Measurements from ENCODE around the gene ARHGAP36. TPM values are rescaled to one million over a fixed set of nuclear protein-coding genes. Genes with fewer than 3 reads are reported as not detected.

Gene ARHGAP36
- total RNA-seq, 1 donor from 2014 or later: not detected

DNA sequence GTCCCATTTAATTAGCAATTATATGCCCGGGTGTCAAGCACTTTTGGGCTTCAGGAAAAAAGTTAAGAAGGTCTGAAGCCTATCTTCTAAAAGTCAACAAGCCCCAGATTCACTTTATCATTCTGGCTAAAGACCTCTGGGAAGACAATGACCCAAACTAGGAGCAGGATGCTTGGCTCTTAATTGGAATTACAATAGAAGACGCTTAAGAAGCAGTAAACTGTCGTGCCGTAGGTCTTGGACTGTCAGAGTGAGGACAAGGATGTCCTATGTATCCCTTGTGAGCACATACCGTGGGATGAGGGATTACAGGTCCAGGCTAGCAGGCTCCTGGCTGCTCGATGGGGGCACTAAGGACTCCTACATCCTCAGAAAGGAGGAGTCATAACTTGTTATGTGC lies 3.2 kb upstream of the ARHGAP36 start:
- TF ChIP-seq, protein P1, sequence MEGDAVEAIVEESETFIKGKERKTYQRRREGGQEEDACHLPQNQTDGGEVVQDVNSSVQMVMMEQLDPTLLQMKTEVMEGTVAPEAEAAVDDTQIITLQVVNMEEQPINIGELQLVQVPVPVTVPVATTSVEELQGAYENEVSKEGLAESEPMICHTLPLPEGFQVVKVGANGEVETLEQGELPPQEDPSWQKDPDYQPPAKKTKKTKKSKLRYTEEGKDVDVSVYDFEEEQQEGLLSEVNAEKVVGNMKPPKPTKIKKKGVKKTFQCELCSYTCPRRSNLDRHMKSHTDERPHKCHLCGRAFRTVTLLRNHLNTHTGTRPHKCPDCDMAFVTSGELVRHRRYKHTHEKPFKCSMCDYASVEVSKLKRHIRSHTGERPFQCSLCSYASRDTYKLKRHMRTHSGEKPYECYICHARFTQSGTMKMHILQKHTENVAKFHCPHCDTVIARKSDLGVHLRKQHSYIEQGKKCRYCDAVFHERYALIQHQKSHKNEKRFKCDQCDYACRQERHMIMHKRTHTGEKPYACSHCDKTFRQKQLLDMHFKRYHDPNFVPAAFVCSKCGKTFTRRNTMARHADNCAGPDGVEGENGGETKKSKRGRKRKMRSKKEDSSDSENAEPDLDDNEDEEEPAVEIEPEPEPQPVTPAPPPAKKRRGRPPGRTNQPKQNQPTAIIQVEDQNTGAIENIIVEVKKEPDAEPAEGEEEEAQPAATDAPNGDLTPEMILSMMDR (IDR thresholded peaks at IDR 0.05): no peak
- no peak overlapping the region for H3K27ac ChIP-seq
- intact Hi-C loops (cut with DNase I): no loop called here
- peaks cover 6% of the 10 kb centered on the region for H3K27me3 ChIP-seq
- no peaks in the 10 kb centered on the region for H3K36me3 ChIP-seq
- no peaks in the 10 kb centered on the region for H3K4me1 ChIP-seq
- H3K9me3 ChIP-seq: no peaks in the 10 kb centered on the region
- ATAC-seq (no peak), DNase-seq (no peak)
- no peak overlapping the region for H3K4me3 ChIP-seq

DNA sequence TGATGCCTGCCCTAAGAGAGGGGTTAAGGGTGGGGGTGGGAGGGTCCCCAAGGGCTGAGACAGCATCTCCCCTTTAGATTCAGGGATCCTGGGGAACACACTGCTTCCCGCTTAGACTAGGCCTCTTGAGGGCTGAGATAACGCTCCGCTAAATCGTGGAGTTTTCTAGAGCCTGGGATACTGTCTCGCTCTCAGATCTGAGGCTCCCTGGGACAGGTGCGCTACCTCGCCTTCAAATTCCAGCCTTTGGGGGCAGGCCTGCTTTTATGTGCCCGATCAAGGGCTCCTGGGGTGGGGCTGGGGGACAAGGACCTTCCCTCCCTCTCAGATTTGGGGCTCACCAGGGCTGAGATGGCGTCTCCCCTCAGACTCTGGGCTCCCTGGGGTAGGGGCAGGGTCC lies 440 bp upstream of the ARHGAP36 start:
- intact Hi-C loops (cut with DNase I): no loop called here
- H3K27ac ChIP-seq: no peak overlapping the region
- peaks cover 6% of the 10 kb centered on the region for H3K27me3 ChIP-seq
- H3K4me3 ChIP-seq: no peak overlapping the region
- H3K4me1 ChIP-seq: no peaks in the 10 kb centered on the region
- ATAC-seq (no peak), DNase-seq (no peak)
- no peaks in the 10 kb centered on the region for H3K9me3 ChIP-seq
- no peaks in the 10 kb centered on the region for H3K36me3 ChIP-seq
- TF ChIP-seq, protein P1 (IDR thresholded peaks at IDR 0.05): no peak

DNA sequence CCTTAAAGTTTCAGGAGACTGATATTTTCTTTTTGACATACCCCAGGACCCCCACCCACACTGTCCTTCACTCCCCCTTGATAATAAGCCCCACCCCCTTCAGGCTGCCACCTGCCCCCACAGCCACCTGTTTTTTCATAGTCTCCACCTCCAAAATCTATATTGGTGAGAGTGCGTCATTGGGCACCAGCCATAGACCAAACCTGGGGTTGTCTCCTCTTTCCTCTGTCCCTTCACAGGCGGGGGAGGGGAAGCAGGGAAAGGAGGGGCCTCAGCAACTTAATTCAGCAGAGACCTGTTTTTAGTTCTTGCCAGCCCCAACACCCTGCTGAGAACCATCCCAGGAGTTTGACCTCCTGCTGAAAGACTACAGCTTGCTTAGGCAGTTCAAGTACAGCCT lies 1.1 kb downstream of the ARHGAP36 start:
- Histone ChIP-seq H3K27ac (no peak overlapping the region), H3K4me1 (no peaks in the 10 kb centered on the region), H3K9me3 (no peaks in the 10 kb centered on the region), H3K27me3 (peaks cover 6% of the 10 kb centered on the region), H3K36me3 (no peaks in the 10 kb centered on the region), H3K4me3 (no peak overlapping the region)
- TF ChIP-seq, protein P1 (IDR thresholded peaks at IDR 0.05): no peak
- DNase-seq (no peak), ATAC-seq (no peak)
- intact Hi-C loops (cut with DNase I): no loop called here

DNA sequence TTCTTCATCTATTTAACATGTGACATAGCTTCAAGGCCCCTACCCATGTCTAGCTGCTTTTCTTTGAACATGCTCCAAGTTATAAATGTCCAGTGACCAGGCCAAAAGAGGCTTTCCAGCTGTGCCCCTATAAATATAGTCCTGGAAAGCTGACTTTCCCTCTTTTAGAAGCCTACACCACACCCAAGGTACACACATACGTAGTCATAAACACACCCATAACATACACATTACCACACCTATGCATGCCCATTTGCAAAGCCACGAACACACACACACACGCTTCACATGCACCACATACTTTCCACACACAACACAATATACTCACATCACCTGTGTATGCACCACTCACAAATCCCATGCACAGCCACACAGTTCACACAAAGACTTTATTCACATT lies 2.0 kb downstream of the ARHGAP36 start:
- Histone ChIP-seq H3K36me3 (no peaks in the 10 kb centered on the region), H3K27me3 (peaks cover 6% of the 10 kb centered on the region), H3K4me3 (no peak overlapping the region), H3K27ac (no peak overlapping the region), H3K4me1 (no peaks in the 10 kb centered on the region), H3K9me3 (no peaks in the 10 kb centered on the region)
- TF ChIP-seq, protein P1 (IDR thresholded peaks at IDR 0.05): no peak
- ATAC-seq (no peak), DNase-seq (no peak)
- intact Hi-C loops (cut with DNase I): no loop called here

DNA sequence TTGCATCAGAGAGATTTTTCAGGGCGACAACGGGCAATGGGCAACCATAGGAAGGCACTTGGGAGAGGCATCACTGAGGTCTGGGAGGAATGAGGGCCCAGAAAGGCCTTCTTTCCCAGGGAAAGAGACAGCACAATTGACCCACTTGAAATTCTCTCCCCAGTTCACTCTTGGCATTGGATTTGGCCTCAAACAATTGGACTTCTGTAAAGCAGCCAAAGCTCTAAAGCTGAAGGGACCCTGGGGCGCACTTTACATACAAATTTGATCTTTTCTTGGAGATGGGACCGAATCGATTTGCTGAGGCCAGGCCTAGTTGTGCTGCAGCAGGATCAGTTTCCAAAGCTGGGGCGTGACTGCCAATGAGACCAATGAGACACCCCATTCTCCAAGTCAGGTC lies 3.2 kb downstream of the ARHGAP36 start:
- no peaks in the 10 kb centered on the region for H3K9me3 ChIP-seq
- ATAC-seq (no peak), DNase-seq (no peak)
- no peaks in the 10 kb centered on the region for H3K36me3 ChIP-seq
- TF ChIP-seq, protein P1 (IDR thresholded peaks at IDR 0.05): no peak
- intact Hi-C loops (cut with DNase I): no loop called here
- no peaks in the 10 kb centered on the region for H3K4me1 ChIP-seq
- H3K27me3 ChIP-seq: peaks cover 6% of the 10 kb centered on the region
- H3K27ac ChIP-seq: no peak overlapping the region
- H3K4me3 ChIP-seq: no peak overlapping the region

DNA sequence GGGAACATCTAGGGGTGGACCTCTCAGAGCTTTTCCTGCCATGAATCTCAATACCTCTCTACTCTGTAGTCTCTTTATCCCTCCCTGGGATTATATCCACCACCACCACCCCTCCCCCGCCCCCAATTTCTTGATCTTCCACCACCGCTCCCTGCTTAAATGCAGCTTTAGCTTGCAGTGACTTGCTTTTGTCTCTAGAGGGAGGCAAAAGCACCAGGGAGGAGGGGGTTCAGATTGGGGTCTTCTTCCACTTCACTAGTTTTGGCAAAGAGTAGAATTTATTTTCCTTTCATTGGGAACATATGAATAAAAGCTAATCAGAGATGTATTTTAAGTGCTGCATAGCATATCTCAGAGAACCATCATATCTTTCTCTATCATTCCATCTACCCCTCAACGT lies 5.5 kb downstream of the ARHGAP36 start:
- intact Hi-C loops (cut with DNase I): no loop called here
- Histone ChIP-seq H3K36me3 (no peaks in the 10 kb centered on the region), H3K4me3 (no peak overlapping the region), H3K9me3 (no peaks in the 10 kb centered on the region), H3K27me3 (peaks cover 4% of the 10 kb centered on the region), H3K4me1 (no peaks in the 10 kb centered on the region), H3K27ac (no peak overlapping the region)
- TF ChIP-seq, protein P1 (IDR thresholded peaks at IDR 0.05): no peak
- DNase-seq (no peak), ATAC-seq (no peak)
